GM12878 (cell line): ENCODE measurements around the gene MAPKAP1. TPM values are rescaled to one million over a fixed set of nuclear protein-coding genes. Genes with fewer than 3 reads are reported as not detected.

Experiments used
- ATAC-seq: fragments of 200-7000 bp; cut with Tn5 transposase; 3 replicates; pipeline ENCODE4 v1.9.1; 2020; ENCODE audit warnings: mild to moderate bottlenecking, moderate library complexity
- BruUV-seq: library from RNA; stranded (reverse); fragments of 400-500 nt; replicated peaks from 2 replicates; lab custom pipeline; 2021; lab: Mats Ljungman, UMichigan
- CTCF ChIA-PET: fragments of 300-600 bp; sonication (Branson Sonifier 250); formaldehyde crosslinking; extraction: SDS; loops from one replicate; lab custom pipeline; 2021; ENCODE audit warnings: inconsistent platforms; lab: Yijun Ruan, JAX
- POLR2A ChIA-PET: fragments of 350-600 bp; formaldehyde crosslinking; extraction: SDS; loops from one replicate; lab custom pipeline; 2021; ENCODE audit warnings: inconsistent platforms; lab: Charles Lee
- RAD21 ChIA-PET: fragments of 300-600 bp; sonication (Branson Sonifier 250); formaldehyde crosslinking; loops from one replicate; lab custom pipeline; 2023; ENCODE audit warnings: antibody characterized with exemption; ENCODE audit not compliant: unreplicated experiment; lab: Charles Lee
- SMC1A ChIA-PET: fragments of 300-600 bp; sonication (Branson Sonifier 250); formaldehyde crosslinking; loops from one replicate; lab custom pipeline; 2023; ENCODE audit not compliant: unreplicated experiment, uncharacterized antibody; lab: Charles Lee
- DNase-seq: peaks from one replicate; pipeline ENCODE4 v3.0.0-alpha.2; 2011; ENCODE audit warnings: low read depth, low spot score
- FAIRE-seq: peaks from 3 replicates; lab custom pipeline; 2011; peaks lifted over from hg19 to GRCh38; lab: Jason Lieb, UNC
- H2AFZ ChIP-seq: 2 replicates; pipeline ENCODE4 v1.6.0; 2011; ENCODE audit warnings: low read depth, low read length, control low read depth; ENCODE audit not compliant: control insufficient read depth
- H3K27ac ChIP-seq: 2 replicates; pipeline ENCODE4 v1.5.1; 2011; ENCODE audit warnings: control low read depth; ENCODE audit not compliant: control insufficient read depth, insufficient read depth
- H3K27me3 ChIP-seq, 2 experiments: replicated peaks in 1 of 2; 2 replicates each; pipeline versions ENCODE4 v1.6.0 to v1.6.1; 2011; ENCODE audit warnings: low read length in 1 of 2; ENCODE audit not compliant: control insufficient read depth in 2 of 2, insufficient read depth in 2 of 2
- H3K36me3 ChIP-seq, 2 experiments: 2 replicates each; pipeline ENCODE4 v1.5.1; 2011; ENCODE audit warnings: low read length in 1 of 2; ENCODE audit not compliant: control insufficient read depth in 2 of 2, insufficient read depth in 2 of 2
- H3K4me1 ChIP-seq: 2 replicates; pipeline ENCODE4 v1.6.1; 2011; ENCODE audit warnings: mild to moderate bottlenecking, low read length, moderate library complexity, mixed read lengths; ENCODE audit not compliant: control insufficient read depth, insufficient read depth
- H3K4me2 ChIP-seq: 2 replicates; pipeline ENCODE4 v1.6.0; 2011; ENCODE audit warnings: control low read depth; ENCODE audit not compliant: control insufficient read depth, insufficient read depth
- H3K4me3 ChIP-seq: fragments of 200-600 bp; sonication (generic); 2 replicates; pipeline ENCODE4 v1.5.1; 2016
- H3K79me2 ChIP-seq: 2 replicates; pipeline ENCODE4 v1.6.0; 2011; ENCODE audit warnings: low read length; ENCODE audit not compliant: control insufficient read depth, insufficient read depth
- H3K9ac ChIP-seq: 2 replicates; pipeline ENCODE4 v1.8.0; 2011; ENCODE audit warnings: low read length, control low read depth, mixed read lengths; ENCODE audit not compliant: control insufficient read depth, insufficient read depth
- H3K9me3 ChIP-seq: replicated peaks from 3 replicates; pipeline ENCODE4 v1.5.1; 2011; ENCODE audit warnings: mild to moderate bottlenecking, low read length; ENCODE audit not compliant: control insufficient read depth, insufficient read depth
- H4K20me1 ChIP-seq: 2 replicates; pipeline ENCODE4 v1.6.0; 2011; ENCODE audit not compliant: control insufficient read depth, insufficient read depth
- BCL11A ChIP-seq: IDR thresholded peaks from 2 replicates; pipeline ENCODE4 v1.6.1; 2011; ENCODE audit warnings: low read depth, low read length
- ESRRA ChIP-seq: IDR thresholded peaks from 2 replicates; pipeline ENCODE4 v1.6.1; 2012; ENCODE audit warnings: mild to moderate bottlenecking, low read length, improper control_type of control experiment
- ETV6 ChIP-seq, 2 experiments: fragments of 450-650 bp in 1 of 2; IDR thresholded peaks in 1 of 2; conservative IDR thresholded peaks in 1 of 2; 2 replicates each; pipeline ENCODE4 v1.6.1; 2014; ENCODE audit warnings: antibody characterized with exemption in 1 of 2, borderline replicate concordance in 1 of 2, low read depth in 1 of 2, mild to moderate bottlenecking in 1 of 2, moderate library complexity in 1 of 2
- KDM1A ChIP-seq: fragments of 200-600 bp; sonication (generic); IDR thresholded peaks from 2 replicates; pipeline ENCODE4 v1.6.1; 2016; ENCODE audit warnings: borderline replicate concordance
- LARP7 ChIP-seq: fragments of 450-650 bp; IDR thresholded peaks from 2 replicates; pipeline ENCODE4 v1.6.1; 2017; ENCODE audit warnings: mild to moderate bottlenecking
- MXI1 ChIP-seq: fragments of 150-350 bp; IDR thresholded peaks from 2 replicates; pipeline ENCODE4 v1.6.1; 2011; ENCODE audit warnings: low read depth, mild to moderate bottlenecking, inconsistent platforms, low read length, improper control_type of control experiment
- MYC ChIP-seq: IDR thresholded peaks from 2 replicates; pipeline ENCODE4 v1.6.1; 2011; ENCODE audit warnings: mild to moderate bottlenecking, low read length, moderate library complexity, inconsistent platforms; ENCODE audit not compliant: insufficient read depth, insufficient replicate concordance, insufficient read length, severe bottlenecking
- NFIC ChIP-seq: IDR thresholded peaks from 2 replicates; pipeline ENCODE4 v1.6.1; 2012; ENCODE audit warnings: low read depth, mild to moderate bottlenecking, inconsistent platforms, low read length, moderate library complexity
- PML ChIP-seq: IDR thresholded peaks from 2 replicates; pipeline ENCODE4 v1.6.1; 2012; ENCODE audit warnings: low read length, inconsistent platforms
- RFX5 ChIP-seq: IDR thresholded peaks from 2 replicates; pipeline ENCODE4 v1.6.1; 2011; ENCODE audit warnings: low read depth, low read length, improper control_type of control experiment
- SMC3 ChIP-seq: IDR thresholded peaks from 2 replicates; pipeline ENCODE4 v1.6.1; 2011; ENCODE audit warnings: low read length, improper control_type of control experiment, borderline replicate concordance
- SPI1 ChIP-seq: IDR thresholded peaks from 2 replicates; pipeline ENCODE4 v1.6.1; 2011; ENCODE audit warnings: low read depth, mild to moderate bottlenecking, low read length, moderate library complexity, borderline replicate concordance; ENCODE audit not compliant: insufficient read depth
- ZSCAN29 ChIP-seq: fragments of 450-650 bp; IDR thresholded peaks from 2 replicates; pipeline ENCODE4 v1.6.1; 2017; ENCODE audit warnings: mild to moderate bottlenecking, moderate library complexity
- WGBS: methylation state at CpG from one replicate; pipeline ENCODE4 v1.1.6; 2016; ENCODE audit warnings: low lambda C conversion rate; ENCODE audit not compliant: insufficient replicate concordance, insufficient coverage; ENCODE audit errors: missing lambda C conversion rate; 5-methylcytosine and 5-hydroxymethylcytosine counted together
- in situ Hi-C: fragments of 300-500 bp; cut with MboI; formaldehyde crosslinking; loops from 9 replicates; pipeline ENCODE4 v1.14.3; 2018; ENCODE audit warnings: mixed read lengths
- intact Hi-C: fragments of 100-400 bp; cut with micrococcal nuclease; formaldehyde crosslinking; loops from one replicate; pipeline ENCODE4 v1.14.2; 2022; ENCODE audit not compliant: unreplicated experiment
- polyA plus RNA-seq, 11 experiments: library from polyadenylated mRNA; depleted of rRNA in 4 of 11; unstranded in 6 of 11; stranded (reverse) in 5 of 11; fragments of >200 nt; fragmentation: Nextera tagmentation in 4 of 11; fragmentation: Illumina TruSeq in 1 of 11; extraction: Ambion mirVana in 4 of 11; extraction: Trizol in 1 of 11; gene quantifications; 1 replicate in 1 of 11; 2 replicates in 10 of 11; pipeline versions ENCODE4 v1.2.1 to v1.2.3, GENCODE V29; 2011 to 2016; ENCODE audit warnings: inconsistent platforms in 2 of 11, missing spikeins in 2 of 11, low read depth in 1 of 11
- total RNA-seq, 4 experiments: library from RNA; depleted of rRNA in 3 of 4; stranded (reverse); fragments of >200 nt in 3 of 4; fragmentation: Illumina TruSeq in 1 of 4; extraction: Trizol in 1 of 4; gene quantifications; 2 replicates each; pipeline versions ENCODE4 v1.2.1 to v1.2.3, GENCODE V29; 2013 to 2021
- TF ChIP-seq, protein P1 (sequence below): fragments of 450-650 bp; IDR thresholded peaks from 2 replicates; pipeline ENCODE4 v1.6.1; 2017; ENCODE audit warnings: mild to moderate bottlenecking, moderate library complexity
- TF ChIP-seq, protein P2 (sequence below): fragments of 450-650 bp; IDR thresholded peaks from 2 replicates; pipeline ENCODE4 v1.6.1; 2017; ENCODE audit warnings: borderline replicate concordance
- TF ChIP-seq, protein P3 (sequence below): IDR thresholded peaks from 2 replicates; pipeline ENCODE4 v1.6.1; 2011; ENCODE audit warnings: borderline replicate concordance, low read depth, mild to moderate bottlenecking, moderate library complexity, mixed read lengths, low read length; ENCODE audit not compliant: insufficient read depth; ENCODE audit errors: extremely low read length

The MAPKAP1 gene
- total and polyA plus RNA-seq, 10 of the 15 experiments (the other 5 are each of a cell fraction or from before 2014, with no cell fraction given), result 5.1 to 188 (median 105) TPM

DNA sequence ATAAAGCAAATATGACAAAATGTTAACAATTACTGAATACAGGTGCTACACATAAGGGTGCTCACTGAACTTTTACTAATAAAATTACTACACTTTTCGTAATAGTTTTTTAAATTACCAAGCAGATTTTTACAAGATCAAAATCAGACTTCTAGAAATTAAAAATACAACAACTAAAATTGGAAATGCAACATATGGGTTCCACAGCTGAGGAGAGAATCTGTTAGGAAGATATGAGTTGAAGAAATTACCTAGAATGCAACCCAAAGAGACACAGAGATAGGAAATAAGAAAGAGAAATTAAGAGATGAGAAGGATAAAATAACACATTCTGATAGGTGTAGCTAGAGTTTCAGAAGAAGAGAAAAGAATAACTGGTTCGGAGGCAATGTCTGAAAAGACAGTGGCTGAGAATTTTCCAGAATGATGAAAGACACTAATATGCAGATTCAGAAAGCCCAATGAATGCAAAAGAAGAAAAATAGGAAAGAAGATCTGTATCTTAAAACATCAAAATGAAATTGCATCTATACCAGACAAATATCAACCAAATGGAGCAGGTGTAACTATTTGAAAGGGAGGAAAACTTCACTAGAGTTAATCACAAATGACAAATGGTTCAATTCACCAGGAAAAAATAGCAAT, 95.8 kb downstream of the MAPKAP1 start:
- Histone ChIP-seq H4K20me1 (no peaks in the 10 kb centered on the region), H3K4me2 (no peak overlapping the region), H3K79me2 (peaks cover 46% of the 10 kb centered on the region), H2AFZ (no peak overlapping the region), H3K27me3 (no peaks in the 10 kb centered on the region), H3K9ac (no peak overlapping the region), H3K36me3 (no peaks in the 10 kb centered on the region), H3K4me1 (peaks cover 6% of the 10 kb centered on the region; the same call in 1 of the 2 replicates), H3K9me3 (no peaks in the 10 kb centered on the region), H3K27ac (no peak overlapping the region), H3K4me3 (no peak overlapping the region)
- POLR2A ChIA-PET, result no interaction called here
- no peak for TF ChIP-seq ETV6 (conservative IDR thresholded peaks at IDR 0.05 in 1 of 2, IDR thresholded peaks at IDR 0.05 in 1 of 2; ENCODE audit: borderline replicate concordance in 1 of 2, low read depth in 1 of 2)
- TF ChIP-seq ESRRA, result no peak
- TF ChIP-seq, protein P1, sequence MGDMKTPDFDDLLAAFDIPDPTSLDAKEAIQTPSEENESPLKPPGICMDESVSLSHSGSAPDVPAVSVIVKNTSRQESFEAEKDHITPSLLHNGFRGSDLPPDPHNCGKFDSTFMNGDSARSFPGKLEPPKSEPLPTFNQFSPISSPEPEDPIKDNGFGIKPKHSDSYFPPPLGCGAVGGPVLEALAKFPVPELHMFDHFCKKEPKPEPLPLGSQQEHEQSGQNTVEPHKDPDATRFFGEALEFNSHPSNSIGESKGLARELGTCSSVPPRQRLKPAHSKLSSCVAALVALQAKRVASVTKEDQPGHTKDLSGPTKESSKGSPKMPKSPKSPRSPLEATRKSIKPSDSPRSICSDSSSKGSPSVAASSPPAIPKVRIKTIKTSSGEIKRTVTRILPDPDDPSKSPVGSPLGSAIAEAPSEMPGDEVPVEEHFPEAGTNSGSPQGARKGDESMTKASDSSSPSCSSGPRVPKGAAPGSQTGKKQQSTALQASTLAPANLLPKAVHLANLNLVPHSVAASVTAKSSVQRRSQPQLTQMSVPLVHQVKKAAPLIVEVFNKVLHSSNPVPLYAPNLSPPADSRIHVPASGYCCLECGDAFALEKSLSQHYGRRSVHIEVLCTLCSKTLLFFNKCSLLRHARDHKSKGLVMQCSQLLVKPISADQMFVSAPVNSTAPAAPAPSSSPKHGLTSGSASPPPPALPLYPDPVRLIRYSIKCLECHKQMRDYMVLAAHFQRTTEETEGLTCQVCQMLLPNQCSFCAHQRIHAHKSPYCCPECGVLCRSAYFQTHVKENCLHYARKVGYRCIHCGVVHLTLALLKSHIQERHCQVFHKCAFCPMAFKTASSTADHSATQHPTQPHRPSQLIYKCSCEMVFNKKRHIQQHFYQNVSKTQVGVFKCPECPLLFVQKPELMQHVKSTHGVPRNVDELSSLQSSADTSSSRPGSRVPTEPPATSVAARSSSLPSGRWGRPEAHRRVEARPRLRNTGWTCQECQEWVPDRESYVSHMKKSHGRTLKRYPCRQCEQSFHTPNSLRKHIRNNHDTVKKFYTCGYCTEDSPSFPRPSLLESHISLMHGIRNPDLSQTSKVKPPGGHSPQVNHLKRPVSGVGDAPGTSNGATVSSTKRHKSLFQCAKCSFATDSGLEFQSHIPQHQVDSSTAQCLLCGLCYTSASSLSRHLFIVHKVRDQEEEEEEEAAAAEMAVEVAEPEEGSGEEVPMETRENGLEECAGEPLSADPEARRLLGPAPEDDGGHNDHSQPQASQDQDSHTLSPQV, result no peak
- TF ChIP-seq, protein P2, sequence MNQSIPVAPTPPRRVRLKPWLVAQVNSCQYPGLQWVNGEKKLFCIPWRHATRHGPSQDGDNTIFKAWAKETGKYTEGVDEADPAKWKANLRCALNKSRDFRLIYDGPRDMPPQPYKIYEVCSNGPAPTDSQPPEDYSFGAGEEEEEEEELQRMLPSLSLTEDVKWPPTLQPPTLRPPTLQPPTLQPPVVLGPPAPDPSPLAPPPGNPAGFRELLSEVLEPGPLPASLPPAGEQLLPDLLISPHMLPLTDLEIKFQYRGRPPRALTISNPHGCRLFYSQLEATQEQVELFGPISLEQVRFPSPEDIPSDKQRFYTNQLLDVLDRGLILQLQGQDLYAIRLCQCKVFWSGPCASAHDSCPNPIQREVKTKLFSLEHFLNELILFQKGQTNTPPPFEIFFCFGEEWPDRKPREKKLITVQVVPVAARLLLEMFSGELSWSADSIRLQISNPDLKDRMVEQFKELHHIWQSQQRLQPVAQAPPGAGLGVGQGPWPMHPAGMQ, result no peak
- no peak for TF ChIP-seq LARP7
- TF ChIP-seq RFX5, result no peak
- no peak for TF ChIP-seq MYC
- no peak for TF ChIP-seq MXI1
- TF ChIP-seq SPI1, result no peak
- TF ChIP-seq, protein P3, sequence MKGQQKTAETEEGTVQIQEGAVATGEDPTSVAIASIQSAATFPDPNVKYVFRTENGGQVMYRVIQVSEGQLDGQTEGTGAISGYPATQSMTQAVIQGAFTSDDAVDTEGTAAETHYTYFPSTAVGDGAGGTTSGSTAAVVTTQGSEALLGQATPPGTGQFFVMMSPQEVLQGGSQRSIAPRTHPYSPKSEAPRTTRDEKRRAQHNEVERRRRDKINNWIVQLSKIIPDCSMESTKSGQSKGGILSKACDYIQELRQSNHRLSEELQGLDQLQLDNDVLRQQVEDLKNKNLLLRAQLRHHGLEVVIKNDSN, result no peak
- no peak for TF ChIP-seq KDM1A
- TF ChIP-seq SMC3, result no peak
- no peak for TF ChIP-seq ZSCAN29
- no peak for TF ChIP-seq PML
- TF ChIP-seq BCL11A, result no peak
- TF ChIP-seq NFIC, result no peak
- FAIRE-seq, result no peak
- SMC1A ChIA-PET, result interaction anchor here (1.3 kb wide), 1 partner anchor 139 kb away, joined by 3 read pairs; no protein-coding TSS in a partner anchor
- no peak for ATAC-seq
- 97% methylated on average over 2 of the region's 2 CpGs for WGBS
- no peak for DNase-seq
- in situ Hi-C loops (no loop called here), intact Hi-C loops (no loop called here)
- BruUV-seq, result no TSS peak
- RAD21 ChIA-PET, result no interaction called here
- CTCF ChIA-PET, result interaction anchor here (2.9 kb wide), 1 partner anchor 204 kb away, joined by 8 read pairs; no protein-coding TSS in a partner anchor
